ENCODE measurements around the gene HDHD5.

The HDHD5 gene

DNA sequence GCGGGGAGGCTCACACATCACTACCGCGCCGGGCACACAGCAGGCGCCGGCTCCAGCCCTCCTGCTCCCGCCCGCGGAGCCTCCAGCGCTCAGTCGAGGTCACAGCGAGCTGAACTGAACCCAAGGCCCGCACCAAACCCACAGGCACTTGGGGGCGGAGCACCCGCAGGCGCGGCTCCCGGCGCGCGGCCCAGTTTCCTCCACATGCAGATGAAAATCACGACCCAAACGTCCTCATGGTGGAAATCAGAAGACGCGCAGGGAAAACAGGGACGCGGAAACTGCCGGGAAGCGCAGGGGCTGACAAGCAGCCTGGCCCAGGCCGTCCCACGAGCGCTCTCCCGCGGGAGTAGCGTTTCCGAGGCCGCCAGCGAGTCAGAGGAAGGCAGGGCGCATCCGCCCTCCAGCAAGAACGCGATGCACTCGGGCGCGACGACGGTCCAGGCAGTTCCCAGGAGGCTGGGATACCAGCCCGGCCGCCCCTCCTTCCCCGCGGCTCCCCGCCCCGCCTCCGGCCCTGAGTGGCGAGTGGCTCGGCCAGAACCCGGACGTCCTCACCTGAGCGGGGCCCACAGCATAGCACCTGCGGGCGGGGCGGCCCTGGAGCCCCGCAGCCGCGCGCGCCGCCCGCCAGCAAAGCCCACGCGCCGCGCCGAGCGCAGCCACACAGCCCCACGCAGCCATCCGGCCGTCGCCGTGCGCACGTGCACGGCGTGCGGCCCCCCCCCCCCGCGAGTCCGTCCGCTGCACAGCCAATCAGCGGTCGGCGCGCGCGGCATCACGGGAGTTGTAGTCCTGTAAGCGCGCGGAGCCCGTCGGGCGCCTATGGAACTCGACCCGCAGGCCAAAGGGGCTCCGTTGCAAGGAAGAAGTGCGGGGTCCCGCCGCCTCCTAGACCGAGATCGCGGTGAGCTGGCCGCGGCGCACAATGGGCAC is at the start of gene HDHD5:
HDHD5 (minus strand) TSS at position 710 of the 936 bp plus-strand sequence; CDS start at position 684, 26 bp downstream.
- Histone ChIP-seq H4K20me1 (peaks cover 48% of the 10 kb centered on the region), H3K27ac (peak within 1 kb of the TSS; percentile 91), H3K9me3 (no peaks in the 10 kb centered on the region), H3K27me3 (no peaks in the 10 kb centered on the region), H3K4me3 (peak within 1 kb of the TSS; percentile 75), H3K4me1 (peaks cover 50% of the 10 kb centered on the region), H3K36me3 (peaks cover 6% of the 10 kb centered on the region; the same call in 1 of the 2 replicates), H3K4me2 (peak within 1 kb of the TSS; percentile 95), H3K9ac (peak within 1 kb of the TSS; percentile 87)
- no peak for TF ChIP-seq Cebpa-rat (IDR thresholded peaks at IDR 0.05)

DNA sequence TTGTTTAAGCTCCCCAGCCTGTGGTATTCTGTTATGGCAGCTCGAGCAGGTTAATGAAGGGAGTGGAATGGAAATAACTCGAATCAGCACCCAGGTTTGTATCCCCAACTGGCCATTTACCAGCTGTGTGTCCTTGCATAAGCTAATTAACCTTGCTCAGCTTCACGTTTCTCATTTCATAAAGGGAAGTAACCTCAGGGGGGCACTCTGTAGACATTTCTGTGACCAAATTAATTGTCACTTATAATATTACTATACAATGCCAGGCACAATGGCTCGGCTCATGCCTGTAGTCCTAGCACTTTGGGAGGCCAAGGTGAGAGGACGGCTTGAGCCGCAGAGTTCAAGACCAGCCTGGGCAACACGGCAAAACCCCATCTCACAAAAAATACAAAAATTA is 46.4 kb upstream of the HDHD5 start:
- H3K27me3 ChIP-seq: no peaks in the 10 kb centered on the region
- no peak overlapping the region for H3K27ac ChIP-seq
- H4K20me1 ChIP-seq: no peaks in the 10 kb centered on the region
- no peak for TF ChIP-seq Cebpa-rat (IDR thresholded peaks at IDR 0.05)
- no peaks in the 10 kb centered on the region for H3K9me3 ChIP-seq
- H3K36me3 ChIP-seq: no peaks in the 10 kb centered on the region; the same call in 1 of the 2 replicates
- H3K9ac ChIP-seq: no peak overlapping the region
- peaks cover 5% of the 10 kb centered on the region; the same call in 1 of the 2 replicates for H3K4me1 ChIP-seq
- H3K4me3 ChIP-seq: no peak overlapping the region
- H3K4me2 ChIP-seq: no peak overlapping the region

GRCh38 chr22:17201285-17201945 is 42.3 kb upstream of the HDHD5 start:
- Histone ChIP-seq H3K36me3 (no peaks in the 10 kb centered on the region; the same call in 1 of the 2 replicates), H3K27me3 (no peaks in the 10 kb centered on the region), H3K4me2 (no peak overlapping the region), H4K20me1 (no peaks in the 10 kb centered on the region), H3K9me3 (no peaks in the 10 kb centered on the region), H3K4me1 (peaks cover 9% of the 10 kb centered on the region; the same call in 1 of the 2 replicates), H3K9ac (no peak overlapping the region), H3K27ac (no peak overlapping the region), H3K4me3 (no peak overlapping the region)
- no peak for TF ChIP-seq Cebpa-rat (IDR thresholded peaks at IDR 0.05)

- H3K4me1 ChIP-seq: 0 out of 2 replicates have a peak, but pooled peaks cover 4% of the 10 kb centered on the region
- no peak for TF ChIP-seq Cebpa-rat (IDR thresholded peaks at IDR 0.05)
- H4K20me1 ChIP-seq: no peaks in the 10 kb centered on the region
- no peaks in the 10 kb centered on the region; the same call in 1 of the 2 replicates for H3K36me3 ChIP-seq
- H3K9me3 ChIP-seq: no peaks in the 10 kb centered on the region
- H3K4me3 ChIP-seq: no peak overlapping the region
- H3K4me2 ChIP-seq: no peak overlapping the region
- no peak overlapping the region for H3K27ac ChIP-seq
- H3K9ac ChIP-seq: no peak overlapping the region
- no peaks in the 10 kb centered on the region for H3K27me3 ChIP-seq
These were observed 40.1 kb upstream of the HDHD5 start for GRCh38 chr22:17199003-17199731.

- Histone ChIP-seq H3K4me3 (no peak overlapping the region), H3K4me1 (0 out of 2 replicates have a peak, but pooled peaks cover 4% of the 10 kb centered on the region), H3K9me3 (no peaks in the 10 kb centered on the region), H3K4me2 (no peak overlapping the region), H3K27me3 (no peaks in the 10 kb centered on the region), H3K9ac (no peak overlapping the region), H4K20me1 (no peaks in the 10 kb centered on the region), H3K27ac (no peak overlapping the region), H3K36me3 (no peaks in the 10 kb centered on the region; the same call in 1 of the 2 replicates)
- no peak for TF ChIP-seq Cebpa-rat (IDR thresholded peaks at IDR 0.05)
These were observed 39.3 kb upstream of the HDHD5 start for GRCh38 chr22:17198170-17199002.

DNA sequence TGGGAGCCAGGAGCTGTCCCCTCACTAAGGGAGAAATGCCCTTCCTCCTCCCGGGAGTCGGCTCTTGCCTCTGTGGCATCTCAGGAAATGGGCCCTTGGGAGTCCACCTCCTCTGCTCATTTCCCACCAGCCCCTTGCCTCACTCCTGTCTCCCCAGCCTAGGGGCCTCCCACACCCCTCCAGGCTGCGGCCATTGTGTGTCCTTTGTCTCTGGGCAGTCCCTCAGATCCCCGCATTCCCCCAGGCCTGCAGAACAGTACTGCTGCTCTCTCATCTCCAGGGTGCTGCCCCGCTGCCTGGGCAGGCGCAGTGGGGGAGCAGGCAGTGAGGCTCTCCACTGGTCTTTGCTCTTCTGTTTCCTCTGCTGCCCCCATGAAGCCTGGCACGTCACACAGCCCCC is 35.1 kb upstream of the HDHD5 start:
- H3K4me3 ChIP-seq: no peak overlapping the region
- no peaks in the 10 kb centered on the region for H3K27me3 ChIP-seq
- H3K27ac ChIP-seq: no peak overlapping the region
- H3K9me3 ChIP-seq: no peaks in the 10 kb centered on the region
- no peaks in the 10 kb centered on the region for H4K20me1 ChIP-seq
- H3K4me2 ChIP-seq: no peak overlapping the region
- TF ChIP-seq Cebpa-rat (IDR thresholded peaks at IDR 0.05): no peak
- H3K9ac ChIP-seq: no peak overlapping the region
- H3K4me1 ChIP-seq: 0 out of 2 replicates have a peak, but pooled peaks cover 4% of the 10 kb centered on the region
- no peaks in the 10 kb centered on the region; the same call in 1 of the 2 replicates for H3K36me3 ChIP-seq

DNA sequence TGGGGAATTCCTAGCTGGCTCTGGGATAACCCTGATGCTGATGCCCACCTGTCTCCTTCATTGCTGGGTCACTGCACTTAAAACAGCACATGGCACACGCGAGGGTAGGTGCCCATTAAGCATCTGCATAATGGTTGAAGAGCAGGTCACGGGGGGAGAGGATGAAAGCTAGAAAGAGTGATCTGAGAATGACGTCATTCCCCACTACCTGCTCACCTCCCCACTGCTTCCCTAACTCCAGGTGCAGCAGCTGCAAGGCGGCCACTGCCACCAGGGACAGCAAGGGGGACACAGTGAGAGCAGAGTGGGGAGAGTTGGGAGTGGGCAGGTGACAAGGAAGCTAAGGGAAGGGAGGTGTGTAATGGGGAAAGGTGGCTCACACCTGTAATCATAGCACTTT is 33.1 kb upstream of the HDHD5 start:
- H3K4me3 ChIP-seq: no peak overlapping the region
- H3K9ac ChIP-seq: no peak overlapping the region
- H3K27ac ChIP-seq: no peak overlapping the region
- H3K36me3 ChIP-seq: no peaks in the 10 kb centered on the region; the same call in 1 of the 2 replicates
- H3K9me3 ChIP-seq: no peaks in the 10 kb centered on the region
- no peaks in the 10 kb centered on the region for H3K4me1 ChIP-seq
- no peak for TF ChIP-seq Cebpa-rat (IDR thresholded peaks at IDR 0.05)
- H3K4me2 ChIP-seq: no peak overlapping the region
- H4K20me1 ChIP-seq: no peaks in the 10 kb centered on the region
- no peaks in the 10 kb centered on the region for H3K27me3 ChIP-seq

GRCh38 chr22:17191163-17191784 is 32.2 kb upstream of the HDHD5 start:
- Histone ChIP-seq H3K9ac (no peak overlapping the region), H3K9me3 (no peaks in the 10 kb centered on the region), H3K36me3 (no peaks in the 10 kb centered on the region; the same call in 1 of the 2 replicates), H3K4me2 (no peak overlapping the region), H3K4me1 (no peaks in the 10 kb centered on the region), H3K27ac (no peak overlapping the region), H4K20me1 (no peaks in the 10 kb centered on the region), H3K4me3 (no peak overlapping the region), H3K27me3 (no peaks in the 10 kb centered on the region)
- no peak for TF ChIP-seq Cebpa-rat (IDR thresholded peaks at IDR 0.05)
